ENCODE measurements around the gene DNAJC9.
A peak's percentile ranks its signal among the peaks of the same experiment; 100 is the strongest.

Gene DNAJC9

DNA sequence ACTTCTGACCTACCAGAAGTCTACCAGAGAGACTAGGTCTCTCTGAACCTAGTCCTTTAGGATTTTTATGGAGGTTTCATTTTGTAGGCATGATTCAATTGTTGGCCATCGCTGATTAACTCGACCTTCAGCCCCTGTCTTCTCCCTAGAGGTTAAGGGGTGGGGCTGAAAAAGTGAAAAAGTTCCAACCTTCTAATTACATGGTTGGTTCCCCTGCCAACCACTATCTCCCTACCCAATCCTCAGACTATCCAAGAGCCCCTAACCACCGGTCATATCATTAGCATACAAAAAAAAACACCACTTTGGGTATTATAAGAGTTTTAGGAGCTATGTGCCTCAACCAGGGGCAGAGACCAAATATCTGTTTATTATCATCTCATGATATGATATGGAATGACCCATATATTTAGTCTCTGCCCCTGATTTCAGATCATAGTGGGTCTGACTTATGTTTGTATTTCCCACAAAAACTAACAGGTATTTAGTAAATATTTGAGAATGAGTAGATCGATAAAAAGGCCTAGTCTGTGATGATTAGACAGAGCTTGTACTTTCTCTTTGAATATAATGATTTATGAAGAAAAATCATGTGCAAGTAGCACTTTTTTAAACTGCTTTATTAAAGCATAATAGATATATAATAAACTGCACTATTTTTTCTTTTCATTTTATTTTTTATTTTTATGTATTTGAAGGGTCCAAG, 35.8 kb downstream of the DNAJC9 start:
- H3K27me3 ChIP-seq (ENCODE audit: insufficient read depth, poor library complexity, severe bottlenecking) = no peaks in the 10 kb centered on the region
- TF ChIP-seq, protein P1, sequence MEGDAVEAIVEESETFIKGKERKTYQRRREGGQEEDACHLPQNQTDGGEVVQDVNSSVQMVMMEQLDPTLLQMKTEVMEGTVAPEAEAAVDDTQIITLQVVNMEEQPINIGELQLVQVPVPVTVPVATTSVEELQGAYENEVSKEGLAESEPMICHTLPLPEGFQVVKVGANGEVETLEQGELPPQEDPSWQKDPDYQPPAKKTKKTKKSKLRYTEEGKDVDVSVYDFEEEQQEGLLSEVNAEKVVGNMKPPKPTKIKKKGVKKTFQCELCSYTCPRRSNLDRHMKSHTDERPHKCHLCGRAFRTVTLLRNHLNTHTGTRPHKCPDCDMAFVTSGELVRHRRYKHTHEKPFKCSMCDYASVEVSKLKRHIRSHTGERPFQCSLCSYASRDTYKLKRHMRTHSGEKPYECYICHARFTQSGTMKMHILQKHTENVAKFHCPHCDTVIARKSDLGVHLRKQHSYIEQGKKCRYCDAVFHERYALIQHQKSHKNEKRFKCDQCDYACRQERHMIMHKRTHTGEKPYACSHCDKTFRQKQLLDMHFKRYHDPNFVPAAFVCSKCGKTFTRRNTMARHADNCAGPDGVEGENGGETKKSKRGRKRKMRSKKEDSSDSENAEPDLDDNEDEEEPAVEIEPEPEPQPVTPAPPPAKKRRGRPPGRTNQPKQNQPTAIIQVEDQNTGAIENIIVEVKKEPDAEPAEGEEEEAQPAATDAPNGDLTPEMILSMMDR (IDR thresholded peaks at IDR 0.05; ENCODE audit: poor library complexity, severe bottlenecking) = no peak
- no peaks in the 10 kb centered on the region for H3K4me1 ChIP-seq (ENCODE audit: insufficient read depth, poor library complexity, severe bottlenecking)
- no peak for DNase-seq (ENCODE audit: low spot score)
- H3K36me3 ChIP-seq (ENCODE audit: low read depth) = peaks cover 4% of the 10 kb centered on the region; the same call in 1 of the 2 replicates
- no peak overlapping the region for H3K4me3 ChIP-seq (ENCODE audit: severe bottlenecking)
- H3K27ac ChIP-seq (ENCODE audit: poor library complexity, severe bottlenecking) = no peak overlapping the region
- H3K9me3 ChIP-seq (ENCODE audit: severe bottlenecking) = no peaks in the 10 kb centered on the region
- no peak for ATAC-seq (ENCODE audit: low read depth)

DNA sequence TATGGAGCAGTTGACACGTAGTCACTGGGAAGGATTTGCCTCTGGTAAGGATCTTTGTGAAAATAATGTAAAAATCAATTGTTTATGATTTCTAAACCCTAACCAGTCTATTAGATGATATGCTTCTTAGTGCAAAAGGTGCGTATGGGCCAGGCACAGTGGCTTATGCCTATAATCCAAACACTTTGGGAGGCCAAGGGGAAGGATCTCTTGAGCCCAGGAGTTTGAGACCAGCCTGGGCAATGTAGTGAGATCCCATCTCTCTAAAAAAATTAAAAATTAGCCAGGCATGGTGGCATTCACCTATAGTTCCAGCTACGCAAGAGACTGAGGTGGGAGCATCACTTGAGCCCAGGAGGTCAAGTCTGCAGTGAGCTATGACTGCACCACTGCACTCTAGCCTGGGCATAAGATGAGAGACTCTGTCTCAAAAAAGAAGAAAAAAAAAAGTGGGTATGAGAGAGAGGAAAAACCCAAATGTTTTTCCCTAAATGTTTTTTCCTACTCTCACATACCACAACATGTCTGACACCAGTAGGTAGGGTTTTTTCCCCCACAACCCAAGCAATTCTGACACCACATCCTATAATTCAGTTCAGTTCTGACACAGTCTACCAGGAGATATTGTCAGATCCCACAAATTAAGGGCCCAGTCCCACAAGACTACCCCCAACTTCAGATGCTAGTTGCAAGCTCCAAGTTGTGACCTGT, 36.5 kb downstream of the DNAJC9 start:
- Histone ChIP-seq H3K36me3 (ENCODE audit: low read depth) (peaks cover 4% of the 10 kb centered on the region; the same call in 1 of the 2 replicates), H3K4me3 (ENCODE audit: severe bottlenecking) (no peak overlapping the region), H3K4me1 (ENCODE audit: insufficient read depth, poor library complexity, severe bottlenecking) (no peaks in the 10 kb centered on the region), H3K27me3 (ENCODE audit: insufficient read depth, poor library complexity, severe bottlenecking) (no peaks in the 10 kb centered on the region), H3K27ac (ENCODE audit: poor library complexity, severe bottlenecking) (no peak overlapping the region), H3K9me3 (ENCODE audit: severe bottlenecking) (no peaks in the 10 kb centered on the region)
- no peak for DNase-seq (ENCODE audit: low spot score)
- TF ChIP-seq, protein P1 (IDR thresholded peaks at IDR 0.05; ENCODE audit: poor library complexity, severe bottlenecking) = no peak
- ATAC-seq (ENCODE audit: low read depth) = no peak

DNA sequence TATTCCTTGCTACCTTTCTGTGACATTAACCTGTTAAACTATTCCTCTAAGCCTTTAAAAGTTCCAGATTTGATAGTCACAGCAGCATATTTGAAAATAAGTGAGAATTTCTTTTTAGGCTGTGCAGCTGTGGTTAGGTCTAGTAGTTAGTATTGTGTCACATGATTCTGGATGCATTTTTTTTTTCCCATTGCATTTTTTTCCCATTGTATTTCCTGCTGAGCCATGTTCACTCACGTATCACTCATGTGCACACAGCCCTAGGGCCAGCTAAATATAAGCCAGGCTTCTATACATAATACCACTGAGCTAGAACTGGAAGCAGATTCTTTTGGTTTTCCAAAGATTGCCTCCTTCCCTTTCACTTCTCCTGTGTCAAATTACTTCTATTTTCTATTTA, 37.4 kb downstream of the DNAJC9 start:
- no peaks in the 10 kb centered on the region for H3K9me3 ChIP-seq (ENCODE audit: severe bottlenecking)
- no peaks in the 10 kb centered on the region for H3K27me3 ChIP-seq (ENCODE audit: insufficient read depth, poor library complexity, severe bottlenecking)
- no peak overlapping the region for H3K27ac ChIP-seq (ENCODE audit: poor library complexity, severe bottlenecking)
- H3K4me3 ChIP-seq (ENCODE audit: severe bottlenecking) = no peak overlapping the region
- TF ChIP-seq, protein P1 (IDR thresholded peaks at IDR 0.05; ENCODE audit: poor library complexity, severe bottlenecking) = no peak
- DNase-seq (ENCODE audit: low spot score) (no peak), ATAC-seq (ENCODE audit: low read depth) (peak; percentile 71)
- peaks cover 4% of the 10 kb centered on the region; the same call in 1 of the 2 replicates for H3K36me3 ChIP-seq (ENCODE audit: low read depth)
- H3K4me1 ChIP-seq (ENCODE audit: insufficient read depth, poor library complexity, severe bottlenecking) = no peaks in the 10 kb centered on the region

DNA sequence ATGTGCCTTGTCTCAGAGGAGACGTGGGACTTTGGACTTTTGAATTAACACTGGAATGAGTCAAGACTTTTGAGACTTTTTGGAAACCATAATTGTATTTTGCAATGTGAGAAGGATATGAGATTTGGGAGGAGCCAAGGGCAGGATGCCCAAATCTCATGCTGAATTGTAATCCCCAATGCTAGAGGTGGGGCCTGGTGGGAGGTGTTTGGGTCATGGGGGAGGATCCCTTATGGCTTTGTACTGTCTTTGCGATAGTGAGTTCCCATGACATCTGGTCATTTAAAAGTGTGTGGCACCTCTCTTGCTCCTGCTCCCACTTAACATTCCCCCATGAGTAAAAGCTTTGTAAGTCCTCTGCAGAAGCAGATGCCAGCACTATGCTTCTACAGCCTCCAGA, 39.2 kb downstream of the DNAJC9 start:
- H3K27ac ChIP-seq (ENCODE audit: poor library complexity, severe bottlenecking) = no peak overlapping the region
- H3K27me3 ChIP-seq (ENCODE audit: insufficient read depth, poor library complexity, severe bottlenecking) = no peaks in the 10 kb centered on the region
- no peaks in the 10 kb centered on the region for H3K4me1 ChIP-seq (ENCODE audit: insufficient read depth, poor library complexity, severe bottlenecking)
- DNase-seq (ENCODE audit: low spot score) (no peak), ATAC-seq (ENCODE audit: low read depth) (no peak)
- H3K36me3 ChIP-seq (ENCODE audit: low read depth) = peaks cover 4% of the 10 kb centered on the region; the same call in 1 of the 2 replicates
- no peaks in the 10 kb centered on the region for H3K9me3 ChIP-seq (ENCODE audit: severe bottlenecking)
- TF ChIP-seq, protein P1 (IDR thresholded peaks at IDR 0.05; ENCODE audit: poor library complexity, severe bottlenecking) = no peak
- no peak overlapping the region for H3K4me3 ChIP-seq (ENCODE audit: severe bottlenecking)

DNA sequence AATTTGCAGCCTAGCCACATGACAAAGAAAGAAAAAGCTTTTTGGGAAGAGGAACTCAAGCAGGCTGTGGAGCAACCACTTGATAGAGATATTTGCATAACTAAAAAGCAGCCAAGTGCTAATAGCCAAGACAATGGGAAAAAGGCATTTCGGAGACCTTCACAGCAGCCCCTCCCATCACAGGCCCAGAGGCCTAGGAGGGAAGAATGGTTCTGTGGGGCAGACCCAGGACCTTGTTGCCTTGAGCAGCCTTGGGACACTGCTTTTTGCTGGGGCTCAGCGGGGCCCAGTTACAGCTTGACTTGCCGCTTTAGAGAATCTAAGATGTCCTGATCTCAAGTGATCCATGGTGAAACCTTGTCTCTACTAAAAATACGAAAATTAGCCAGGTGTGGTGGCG, 40.7 kb downstream of the DNAJC9 start:
- DNase-seq (ENCODE audit: low spot score) (no peak), ATAC-seq (ENCODE audit: low read depth) (no peak)
- Histone ChIP-seq H3K27me3 (ENCODE audit: insufficient read depth, poor library complexity, severe bottlenecking) (no peaks in the 10 kb centered on the region), H3K4me3 (ENCODE audit: severe bottlenecking) (no peak overlapping the region), H3K9me3 (ENCODE audit: severe bottlenecking) (no peaks in the 10 kb centered on the region), H3K36me3 (ENCODE audit: low read depth) (peaks cover 4% of the 10 kb centered on the region; the same call in 1 of the 2 replicates), H3K4me1 (ENCODE audit: insufficient read depth, poor library complexity, severe bottlenecking) (no peaks in the 10 kb centered on the region), H3K27ac (ENCODE audit: poor library complexity, severe bottlenecking) (no peak overlapping the region)
- TF ChIP-seq, protein P1 (IDR thresholded peaks at IDR 0.05; ENCODE audit: poor library complexity, severe bottlenecking) = no peak

All from RWPE2 (cell line).